Activated effector memory CD4-positive, alpha-beta T cell treated with anti-CD3 and anti-CD28 coated beads, Interleukin-2, amount 50 U/mL, for 16 hours (primary cell): Measurements from ENCODE around the gene MBD3L2B.
"Not testable (repeated sequence)": the region's sequence is repeated elsewhere in the genome, so short reads cannot be mapped to it uniquely, and the experiment has no call there.

ENCODE experiments used
- DNase-seq: peaks from one replicate; pipeline ENCODE4 v3.0.0-alpha.2; 2020

Gene MBD3L2B

GRCh38 chr19:7021331-7021730, at the start of gene MBD3L2B:
Gene MBD3L2B (minus strand): TSS chr19:7021431. CDS start chr19:7021397, 34 bp downstream.
- not testable (repeated sequence) for DNase-seq

GRCh38 chr19:7069904-7070226, 48.6 kb upstream of the MBD3L2B start:
- DNase-seq: no peak

GRCh38 chr19:7069042-7069903, 48.0 kb upstream of the MBD3L2B start, which contains the start of gene ZNF557:
Gene ZNF557 (plus strand): TSS chr19:7069703. CDS start chr19:7075075, 5,372 bp downstream.
- DNase-seq: peak; percentile 99

GRCh38 chr19:7068599-7068998, 47.4 kb upstream of the MBD3L2B start:
- no peak for DNase-seq

GRCh38 chr19:7067716-7068115, 46.5 kb upstream of the MBD3L2B start:
- DNase-seq: no peak

GRCh38 chr19:7067122-7067521, 45.9 kb upstream of the MBD3L2B start:
- DNase-seq: not testable (repeated sequence)

GRCh38 chr19:7063764-7064418, 42.7 kb upstream of the MBD3L2B start:
- no peak for DNase-seq

- DNase-seq: no peak
These were observed 42.1 kb upstream of the MBD3L2B start for GRCh38 chr19:7063339-7063738.

GRCh38 chr19:7059977-7060376, 38.7 kb upstream of the MBD3L2B start:
- DNase-seq: not testable (repeated sequence)

GRCh38 chr19:7058576-7058975, 37.3 kb upstream of the MBD3L2B start, which contains the start of gene MBD3L3:
Gene MBD3L3 (minus strand): TSS chr19:7058676. CDS start chr19:7058605, 71 bp downstream.
- DNase-seq: not testable (repeated sequence)

GRCh38 chr19:7056371-7056770, 35.1 kb upstream of the MBD3L2B start:
- not testable (repeated sequence) for DNase-seq

- not testable (repeated sequence) for DNase-seq
These were observed 34.4 kb upstream of the MBD3L2B start for GRCh38 chr19:7055679-7056078.

- not testable (repeated sequence) for DNase-seq
These were observed 33.6 kb upstream of the MBD3L2B start for GRCh38 chr19:7054635-7055368.

GRCh38 chr19:7052896-7053295, 31.7 kb upstream of the MBD3L2B start:
- DNase-seq: not testable (repeated sequence)

GRCh38 chr19:7051421-7051820, 30.2 kb upstream of the MBD3L2B start:
- not testable (repeated sequence) for DNase-seq

GRCh38 chr19:7049021-7049420, 27.8 kb upstream of the MBD3L2B start, which contains the start of gene MBD3L2:
Gene MBD3L2 (plus strand): TSS chr19:7049321. CDS start chr19:7049374, 53 bp downstream.
- not testable (repeated sequence) for DNase-seq

- DNase-seq: not testable (repeated sequence)
These were observed 20.3 kb upstream of the MBD3L2B start for GRCh38 chr19:7041563-7041962.

- DNase-seq: not testable (repeated sequence)
These were observed 18.8 kb upstream of the MBD3L2B start, which contains the start of gene MBD3L4 for GRCh38 chr19:7040079-7040478. Gene MBD3L4 (minus strand): TSS chr19:7040179. CDS start chr19:7040144, 35 bp downstream.

GRCh38 chr19:7030278-7030677, 9.0 kb upstream of the MBD3L2B start, which contains the start of gene MBD3L5:
Gene MBD3L5 (plus strand): TSS chr19:7030578. CDS start chr19:7030612, 34 bp downstream.
- not testable (repeated sequence) for DNase-seq

GRCh38 chr19:7028790-7029189, 7.6 kb upstream of the MBD3L2B start:
- not testable (repeated sequence) for DNase-seq

- DNase-seq: no peak
These were observed 2.4 kb downstream of the MBD3L2B start for GRCh38 chr19:7018828-7019227.

- no peak for DNase-seq
These were observed 7.6 kb downstream of the MBD3L2B start for GRCh38 chr19:7013678-7014077.
